Neuronal stem cell (in vitro differentiated cells): Measurements from ENCODE around the gene WNT6.

Experiments used
- DNase-seq: peaks from one replicate; pipeline ENCODE4 v3.0.0-alpha.2; 2013; ENCODE audit warnings: low spot score
- H2AFZ ChIP-seq: one replicate; pipeline ENCODE4 v1.6.1; 2013; ENCODE audit warnings: mild to moderate bottlenecking, low read length, inconsistent platforms
- H2AK5ac ChIP-seq: 2 replicates; pipeline ENCODE4 v1.6.1; 2013; ENCODE audit warnings: low read depth, mild to moderate bottlenecking, inconsistent platforms, low read length, moderate library complexity, mixed read lengths
- H2BK120ac ChIP-seq: 2 replicates; pipeline ENCODE4 v1.6.1; 2013; ENCODE audit warnings: low read depth, mild to moderate bottlenecking, inconsistent platforms, low read length, moderate library complexity, mixed read lengths
- H2BK12ac ChIP-seq: one replicate; pipeline ENCODE4 v1.6.1; 2013; ENCODE audit warnings: low read length, inconsistent platforms
- H2BK15ac ChIP-seq: 2 replicates; pipeline ENCODE4 v1.6.1; 2013; ENCODE audit warnings: mild to moderate bottlenecking, low read length, inconsistent platforms, mixed read lengths
- H2BK5ac ChIP-seq: one replicate; pipeline ENCODE4 v1.6.1; 2013; ENCODE audit warnings: inconsistent platforms, mild to moderate bottlenecking, low read length, moderate library complexity
- H3K14ac ChIP-seq: one replicate; pipeline ENCODE4 v1.6.1; 2013; ENCODE audit warnings: low read length, inconsistent platforms
- H3K18ac ChIP-seq: 2 replicates; pipeline ENCODE4 v1.6.1; 2013; ENCODE audit warnings: low read length, inconsistent platforms
- H3K23ac ChIP-seq: 2 replicates; pipeline ENCODE4 v1.6.1; 2013; ENCODE audit warnings: low read depth, mild to moderate bottlenecking, mixed read lengths, low read length, inconsistent platforms; ENCODE audit not compliant: poor library complexity
- H3K27ac ChIP-seq: replicated peaks from 3 replicates; pipeline ENCODE4 v1.5.1; 2013; ENCODE audit warnings: low read length, inconsistent platforms
- H3K27me3 ChIP-seq, 3 experiments: 2 replicates each; pipeline ENCODE4 v1.6.1; 2013; ENCODE audit warnings: low read length in 3 of 3, mild to moderate bottlenecking in 2 of 3, inconsistent platforms in 1 of 3, low read depth in 1 of 3, mixed read lengths in 1 of 3, moderate library complexity in 1 of 3; ENCODE audit not compliant: control insufficient read depth in 3 of 3, insufficient read depth in 3 of 3
- H3K36me3 ChIP-seq, 2 donors: replicated peaks in 1 of 2; 2 replicates each; pipeline ENCODE4 v1.6.1; 2013; ENCODE audit warnings: low read length in 2 of 2; ENCODE audit not compliant: control insufficient read depth in 2 of 2, insufficient read depth in 2 of 2
- H3K4ac ChIP-seq: 2 replicates; pipeline ENCODE4 v1.6.1; 2013; ENCODE audit warnings: inconsistent platforms, mild to moderate bottlenecking, low read length, moderate library complexity
- H3K4me1 ChIP-seq, 2 donors: 1 replicate in 1 of 2; 2 replicates in 1 of 2; pipeline ENCODE4 v1.6.1; 2013; ENCODE audit warnings: low read length in 2 of 2, low read depth in 1 of 2; ENCODE audit not compliant: control insufficient read depth in 2 of 2, insufficient read depth in 1 of 2
- H3K4me2 ChIP-seq: one replicate; pipeline ENCODE4 v1.6.1; 2013; ENCODE audit warnings: mild to moderate bottlenecking, low read length, inconsistent platforms; ENCODE audit not compliant: insufficient read depth, poor library complexity, severe bottlenecking
- H3K4me3 ChIP-seq, 2 donors: 2 replicates each; pipeline ENCODE4 v1.5.1; 2013; ENCODE audit warnings: low read length in 2 of 2, mild to moderate bottlenecking in 2 of 2, inconsistent platforms in 1 of 2, moderate library complexity in 1 of 2
- H3K79me1 ChIP-seq: one replicate; pipeline ENCODE4 v1.6.1; 2013; ENCODE audit warnings: low read depth, mild to moderate bottlenecking, inconsistent platforms, low read length, moderate library complexity
- H3K9ac ChIP-seq: one replicate; pipeline ENCODE4 v1.6.1; 2013; ENCODE audit warnings: mild to moderate bottlenecking, low read depth, low read length, inconsistent platforms; ENCODE audit not compliant: poor library complexity
- H3K9me3 ChIP-seq, 2 donors: replicated peaks in 1 of 2; 2 replicates each; pipeline versions ENCODE3 to v1.6.1; 2013; ENCODE audit warnings: low read length in 2 of 2, mild to moderate bottlenecking in 2 of 2, inconsistent platforms in 1 of 2, low read depth in 1 of 2, mixed read lengths in 1 of 2, moderate library complexity in 1 of 2; ENCODE audit not compliant: control insufficient read depth in 2 of 2, insufficient read depth in 1 of 2
- H4K8ac ChIP-seq: one replicate; pipeline ENCODE4 v1.6.1; 2013; ENCODE audit warnings: low read depth, mild to moderate bottlenecking, inconsistent platforms, low read length, moderate library complexity
- H4K91ac ChIP-seq: one replicate; pipeline ENCODE4 v1.6.1; 2013; ENCODE audit warnings: low read length, low read depth, mild to moderate bottlenecking, inconsistent platforms; ENCODE audit not compliant: poor library complexity
- WGBS, 2 donors: extraction: QIAGEN DNeasy Blood & Tissue Kit; methylation state at CpG; one replicate each; pipeline ENCODE4 v1.1.7; 2013; ENCODE audit warnings: missing lambda C conversion rate in 2 of 2, mixed read lengths in 1 of 2; ENCODE audit not compliant: insufficient read length in 2 of 2, insufficient replicate concordance in 1 of 2; ENCODE audit errors: extremely low coverage in 2 of 2; 5-methylcytosine and 5-hydroxymethylcytosine counted together

WNT6 gene

DNA sequence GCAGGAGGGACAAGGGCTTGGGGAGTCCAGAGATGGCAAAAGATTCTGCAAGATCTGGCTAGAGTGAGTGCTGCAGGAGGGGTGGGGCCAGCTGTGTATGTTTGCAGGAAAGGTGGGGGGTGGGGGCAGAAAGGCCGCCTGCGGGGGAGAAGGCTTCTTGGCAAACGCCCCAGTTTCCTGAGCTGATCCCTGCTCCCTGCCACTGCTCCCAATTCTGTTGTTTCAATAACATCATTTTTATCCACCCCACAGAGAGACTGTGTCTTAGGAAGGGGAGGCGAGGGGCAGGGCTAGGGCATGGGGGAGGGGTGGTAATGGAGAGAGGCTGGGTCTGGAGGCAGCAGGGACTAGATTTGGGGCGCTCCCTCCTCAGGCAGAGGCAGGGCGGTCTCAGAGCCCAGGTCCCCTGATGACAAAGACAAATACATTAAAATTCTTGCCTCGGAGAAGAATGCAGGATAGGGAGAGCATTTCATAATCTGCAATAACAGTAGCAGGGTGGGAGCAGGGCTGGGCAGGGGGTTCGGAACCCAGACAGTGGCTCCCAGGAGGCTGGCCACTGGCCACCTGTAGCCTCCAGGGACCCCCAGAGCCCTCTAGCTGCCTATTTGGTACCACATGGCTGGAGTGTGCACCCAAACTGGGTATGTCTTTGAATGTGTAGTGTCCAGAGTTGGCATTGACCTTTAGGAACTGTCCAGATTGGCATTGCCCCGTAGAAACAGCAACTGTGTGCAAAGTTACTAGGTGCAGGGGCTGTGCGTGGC is 2.1 kb upstream of the WNT6 start:
- H3K4ac ChIP-seq = no peak overlapping the region
- H2BK15ac ChIP-seq = peak overlapping the region; percentile 45
- no peak overlapping the region for H3K4me2 ChIP-seq
- H3K14ac ChIP-seq = no peak overlapping the region
- H3K9me3 ChIP-seq = no peaks in the 10 kb centered on the region
- H2BK5ac ChIP-seq = no peak overlapping the region
- no peak overlapping the region for H2BK120ac ChIP-seq
- H3K4me1 ChIP-seq = peaks cover 12 to 13% of the 10 kb centered on the region in 2 donors
- H2BK12ac ChIP-seq = no peak overlapping the region
- H2AFZ ChIP-seq = no peak overlapping the region
- peak overlapping the region; percentile 43 for H3K23ac ChIP-seq
- peaks cover 40 to 93% (median 89%) of the 10 kb centered on the region in 3 experiments for H3K27me3 ChIP-seq
- H2AK5ac ChIP-seq = no peak overlapping the region
- H3K36me3 ChIP-seq = no peaks in the 10 kb centered on the region
- no peak for DNase-seq
- H3K9ac ChIP-seq = no peak overlapping the region
- WGBS, 2 donors = no CpG with 5 or more reads among the region's 10 CpGs
- H4K8ac ChIP-seq = no peak overlapping the region
- no peak overlapping the region for H3K27ac ChIP-seq
- no peak overlapping the region for H4K91ac ChIP-seq
- no peaks in the 10 kb centered on the region for H3K79me1 ChIP-seq
- no peak overlapping the region for H3K18ac ChIP-seq
- H3K4me3 ChIP-seq = no peak overlapping the region

GRCh38 chr2:218858138-218858445 is 1.5 kb upstream of the WNT6 start:
- Histone ChIP-seq H2BK15ac (peak overlapping the region; percentile 45), H4K8ac (no peak overlapping the region), H2BK12ac (no peak overlapping the region), H3K4me2 (no peak overlapping the region), H3K23ac (peak overlapping the region; percentile 43), H3K4me1 (peaks cover 12% of the 10 kb centered on the region in 2 donors), H3K27ac (no peak overlapping the region), H3K9ac (no peak overlapping the region), H3K18ac (no peak overlapping the region), H2AFZ (no peak overlapping the region), H3K4ac (no peak overlapping the region), H2AK5ac (no peak overlapping the region), H2BK5ac (no peak overlapping the region), H2BK120ac (no peak overlapping the region), H3K79me1 (no peaks in the 10 kb centered on the region), H4K91ac (no peak overlapping the region), H3K14ac (no peak overlapping the region), H3K36me3 (no peaks in the 10 kb centered on the region), H3K27me3 (peaks cover 42 to 94% (median 91%) of the 10 kb centered on the region in 3 experiments), H3K4me3 (no peak overlapping the region), H3K9me3 (no peaks in the 10 kb centered on the region)
- no peak for DNase-seq
- WGBS, 2 donors = no CpG with 5 or more reads among the region's 1 CpG

DNA sequence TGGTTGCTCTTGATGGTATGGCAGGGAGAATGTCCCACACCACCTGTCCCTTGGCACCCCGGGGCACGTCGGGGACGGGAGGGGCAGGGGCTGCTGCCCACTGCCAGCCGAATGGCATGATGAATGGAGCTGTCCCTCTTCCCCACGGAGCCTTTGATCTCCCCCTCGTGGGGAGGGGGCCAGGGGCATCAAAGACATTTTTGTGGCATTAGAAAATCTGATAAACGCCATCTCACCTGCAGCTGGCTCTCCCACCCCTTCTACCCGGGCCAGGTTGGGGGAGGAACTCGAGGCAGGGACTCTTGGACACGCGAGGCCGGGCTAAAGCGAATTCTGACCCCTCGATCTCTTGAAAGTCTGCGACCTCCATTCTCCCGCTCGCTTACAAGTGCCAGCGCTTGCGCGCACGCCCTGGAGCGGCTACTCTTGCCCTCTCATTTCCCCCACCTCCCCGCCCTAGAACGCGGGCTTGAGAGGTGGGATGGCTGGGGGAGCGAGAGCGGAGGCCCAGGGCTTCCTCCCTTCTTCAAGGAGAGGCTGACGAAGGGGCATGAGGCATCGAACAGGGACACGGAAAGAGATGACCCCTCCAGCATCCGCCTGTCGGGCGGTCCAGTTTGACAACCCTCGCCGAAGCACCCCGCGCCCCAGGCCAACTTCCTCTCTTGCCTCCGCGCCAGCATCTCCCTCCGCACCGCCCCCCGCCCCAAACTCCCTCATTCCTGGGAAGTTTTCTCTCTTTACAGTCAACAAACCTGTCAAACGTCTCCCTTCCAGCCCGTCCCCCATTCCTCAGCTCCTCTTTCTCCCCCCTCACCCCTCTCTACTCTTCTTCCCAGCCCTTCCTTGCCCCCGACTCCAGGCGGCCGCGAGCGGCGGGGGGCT is 692 bp upstream of the WNT6 start:
- H3K36me3 ChIP-seq = no peaks in the 10 kb centered on the region
- no peak overlapping the region for H2BK120ac ChIP-seq
- peak overlapping the region; percentile 77 for H3K18ac ChIP-seq
- peaks cover 41 to 93% (median 86%) of the 10 kb centered on the region in 3 experiments for H3K27me3 ChIP-seq
- H2AK5ac ChIP-seq = no peak overlapping the region
- no CpG with 5 or more reads among the region's 51 CpGs for WGBS, 2 donors
- peak overlapping the region in 1 of 2 donors; percentile 17 for H3K4me3 ChIP-seq
- peak overlapping the region; percentile 45 for H2BK15ac ChIP-seq
- H2AFZ ChIP-seq = peak overlapping the region; percentile 74
- no peak for DNase-seq
- no peak overlapping the region for H3K27ac ChIP-seq
- no peak overlapping the region for H4K8ac ChIP-seq
- no peaks in the 10 kb centered on the region for H3K79me1 ChIP-seq
- H2BK12ac ChIP-seq = no peak overlapping the region
- peak overlapping the region; percentile 90 for H3K14ac ChIP-seq
- H3K4ac ChIP-seq = no peak overlapping the region
- H3K4me2 ChIP-seq = peak overlapping the region; percentile 88
- H3K4me1 ChIP-seq = peaks cover 8 to 12% of the 10 kb centered on the region in 2 donors
- H3K9me3 ChIP-seq = no peaks in the 10 kb centered on the region
- no peak overlapping the region for H3K23ac ChIP-seq
- H4K91ac ChIP-seq = no peak overlapping the region
- H3K9ac ChIP-seq = no peak overlapping the region
- H2BK5ac ChIP-seq = no peak overlapping the region
